Pancreas (tissue), 10 donors: ENCODE results near the gene MAGEC3. TPM values are rescaled to one million over a fixed set of nuclear protein-coding genes. Genes with fewer than 3 reads are reported as not detected.

ENCODE experiments used
- ATAC-seq, 4 donors: fragments of 200-7000 bp; cut with Tn5 transposase; one replicate each; pipeline versions ENCODE4 v1.8.0 to v1.9.1; 2020; ENCODE audit warnings: mild to moderate bottlenecking in 4 of 4, moderate library complexity in 4 of 4
- DNase-seq, 6 donors: peaks; one replicate each; pipeline ENCODE4 v3.0.0-alpha.2; 2020
- FAIRE-seq: peaks from 2 replicates; lab custom pipeline; 2012; peaks lifted over from hg19 to GRCh38; lab: Jason Lieb, UNC
- H3K27ac ChIP-seq, 4 donors: fragments of 200-600 bp; sonication (generic); 1 replicate in 3 of 4; 2 replicates in 1 of 4; pipeline versions ENCODE4 v1.5.0 to v1.8.0; 2020
- H3K27me3 ChIP-seq, 4 donors: fragments of 200-600 bp; one replicate each; pipeline ENCODE4 v1.8.0; 2021
- H3K36me3 ChIP-seq, 3 donors: fragments of 200-600 bp; sonication (generic) in 1 of 3; one replicate each; pipeline versions ENCODE4 v1.5.0 to v1.8.0; 2020 to 2021
- H3K4me1 ChIP-seq, 3 donors: fragments of 200-600 bp; one replicate each; pipeline ENCODE4 v1.8.0; 2021
- H3K4me3 ChIP-seq, 4 donors: fragments of 200-600 bp; sonication (generic) in 2 of 4; one replicate each; pipeline versions ENCODE4 v1.5.0 to v1.8.0; 2020 to 2021
- H3K9me3 ChIP-seq, 4 donors: fragments of 200-600 bp; one replicate each; pipeline ENCODE4 v1.8.0; 2021
- CTCF ChIP-seq, 4 donors: fragments of 200-600 bp; sonication (generic) in 3 of 4; IDR thresholded peaks; one replicate each; pipeline versions ENCODE4 v1.5.0 to v1.8.0; 2021; ENCODE audit warnings: antibody characterized with exemption in 4 of 4
- WGBS, 2 donors: extraction: QIAGEN DNeasy Blood & Tissue Kit; methylation state at CpG; one replicate each; pipeline ENCODE4 v1.1.7; 2013; 5-methylcytosine and 5-hydroxymethylcytosine counted together
- intact Hi-C, 3 donors: fragments of 100-400 bp; cut with DNase I; formaldehyde crosslinking; loops; one replicate each; pipeline versions ENCODE4 v1.11.1 to v1.14.2; 2022
- polyA plus RNA-seq, 2 donors: library from polyadenylated mRNA; stranded (reverse); fragments of 200-250 nt; gene quantifications; one replicate each; pipeline ENCODE4 v1.2.3, GENCODE V29; 2013
- total RNA-seq, 6 donors: library from RNA; stranded (reverse); fragmentation: NEBNext Ultra II Directional in 4 of 6; extraction: Animal tissue kit (Norgen Biotek cat#: 25700) in 4 of 6; gene quantifications; one replicate each; pipeline versions ENCODE4 v1.2.1 to v1.2.4, GENCODE V29; 2021 to 2023
- donor health status: healthy with polysubstance abuse.
- donor health status: DM: no; HTN: no; CAD: no; lungs with moderate emphysema.
- donor health status: DM: no; HTN: no; CAD: no.
- donor health status: control.
- donor health status: control.
- donor health status: Bipolar disorder and iron deficiency.
- donor health status: DM: yes; HTN: yes; CAD: no.
- donor health status: DM: no; HTN: no; CAD: no.
- donor health status: DM: no; HTN: no; CAD: no.
- donor health status: DM: yes; HTN: yes; CAD: no.

Gene MAGEC3, protein sequence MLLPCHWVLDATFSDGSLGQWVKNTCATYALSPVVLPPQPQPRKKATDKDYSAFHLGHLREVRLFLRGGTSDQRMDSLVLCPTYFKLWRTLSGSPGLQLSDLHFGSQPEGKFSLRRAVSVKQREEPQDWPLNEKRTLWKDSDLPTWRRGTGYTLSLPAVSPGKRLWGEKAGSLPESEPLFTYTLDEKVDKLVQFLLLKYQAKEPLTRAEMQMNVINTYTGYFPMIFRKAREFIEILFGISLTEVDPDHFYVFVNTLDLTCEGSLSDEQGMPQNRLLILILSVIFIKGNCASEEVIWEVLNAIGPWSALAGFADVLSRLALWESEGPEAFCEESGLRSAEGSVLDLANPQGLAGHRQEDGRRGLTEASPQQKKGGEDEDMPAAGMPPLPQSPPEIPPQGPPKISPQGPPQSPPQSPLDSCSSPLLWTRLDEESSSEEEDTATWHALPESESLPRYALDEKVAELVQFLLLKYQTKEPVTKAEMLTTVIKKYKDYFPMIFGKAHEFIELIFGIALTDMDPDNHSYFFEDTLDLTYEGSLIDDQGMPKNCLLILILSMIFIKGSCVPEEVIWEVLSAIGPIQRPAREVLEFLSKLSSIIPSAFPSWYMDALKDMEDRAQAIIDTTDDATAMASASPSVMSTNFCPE
- total RNA-seq = not detected
- under 1 TPM in 1 of 2 donors, not detected in 1; 0.12 TPM for polyA plus RNA-seq

GRCh38 chrX:141838016-141838415, at the start of gene MAGEC3:
MAGEC3 (plus strand) TSS chrX:141838316; CDS start chrX:141838316, 0 bp downstream.
- FAIRE-seq (no peak), DNase-seq (no peak), ATAC-seq (no peak)
- no peaks in the 10 kb centered on the region for H3K36me3 ChIP-seq
- WGBS, 2 donors = 83 to 86% methylated on average over 2 of the region's 2 CpGs
- H3K4me3 ChIP-seq = no peak within 1 kb of the TSS
- no peaks in the 10 kb centered on the region for H3K9me3 ChIP-seq
- H3K27me3 ChIP-seq = no peaks in the 10 kb centered on the region
- intact Hi-C loops = no loop called here
- H3K4me1 ChIP-seq = no peaks in the 10 kb centered on the region
- H3K27ac ChIP-seq = no peak within 1 kb of the TSS
- TF ChIP-seq CTCF (IDR thresholded peaks at IDR 0.05) = no peak

DNA sequence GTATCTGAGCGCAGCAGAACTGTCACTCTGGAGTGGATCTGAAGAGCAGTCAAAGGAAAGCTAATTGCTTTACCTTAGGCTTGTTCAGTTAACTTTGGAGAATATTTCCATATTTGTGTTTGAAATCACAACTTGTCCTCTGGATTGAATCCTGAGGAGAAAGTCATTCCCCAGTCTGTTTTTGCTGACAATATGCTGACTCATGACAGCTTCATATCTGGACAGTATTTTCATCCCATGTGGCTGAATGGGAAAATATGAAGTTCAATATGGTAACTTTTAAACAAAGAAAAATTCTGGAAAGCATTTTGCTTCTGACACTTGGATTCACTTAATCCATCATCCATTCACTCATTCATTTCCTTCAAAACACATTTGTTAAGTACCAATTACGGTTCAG, 46.3 kb upstream of the MAGEC3 start:
- DNase-seq (no peak), FAIRE-seq (peak; percentile 57), ATAC-seq (no peak)
- Histone ChIP-seq H3K27me3 (no peaks in the 10 kb centered on the region), H3K4me1 (no peaks in the 10 kb centered on the region), H3K36me3 (no peaks in the 10 kb centered on the region), H3K27ac (no peak overlapping the region), H3K9me3 (no peaks in the 10 kb centered on the region), H3K4me3 (no peak overlapping the region)
- intact Hi-C loops = no loop called here
- 80 to 87% methylated on average over 2 of the region's 2 CpGs for WGBS, 2 donors
- TF ChIP-seq CTCF (IDR thresholded peaks at IDR 0.05) = no peak

DNA sequence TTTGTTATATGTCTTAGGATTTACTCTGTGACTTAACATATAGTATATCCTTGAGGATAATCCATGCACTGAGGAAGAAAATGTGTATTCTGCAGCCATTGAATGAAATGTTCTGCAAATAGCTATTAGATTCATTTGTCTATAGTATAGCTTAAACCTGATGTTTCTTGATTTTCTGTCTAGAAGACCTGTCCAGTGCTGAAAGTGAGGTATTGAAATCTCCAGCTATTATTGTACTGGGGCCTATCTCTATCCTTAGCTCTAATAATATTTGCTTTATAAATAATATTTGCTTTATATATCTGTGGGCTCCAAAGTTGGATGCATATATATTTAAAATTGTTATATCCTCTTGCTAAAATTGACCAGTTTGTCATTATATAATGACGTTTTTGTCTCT, 26.7 kb upstream of the MAGEC3 start:
- Histone ChIP-seq H3K4me1 (peaks cover 5 to 14% (median 12%) of the 10 kb centered on the region in 3 donors), H3K27me3 (no peaks in the 10 kb centered on the region), H3K36me3 (no peaks in the 10 kb centered on the region), H3K9me3 (no peaks in the 10 kb centered on the region), H3K4me3 (no peak overlapping the region), H3K27ac (no peak overlapping the region)
- DNase-seq = no peak
- no peak for TF ChIP-seq CTCF (IDR thresholded peaks at IDR 0.05)
- ATAC-seq = no peak
- 63 to 67% methylated on average over 1 of the region's 1 CpG for WGBS, 2 donors
- FAIRE-seq = no peak
- intact Hi-C loops = no loop called here

GRCh38 chrX:141814213-141814857, 23.8 kb upstream of the MAGEC3 start:
- no peak for FAIRE-seq
- H3K9me3 ChIP-seq = no peaks in the 10 kb centered on the region
- H3K36me3 ChIP-seq = no peaks in the 10 kb centered on the region
- no peaks in the 10 kb centered on the region for H3K27me3 ChIP-seq
- WGBS, 2 donors = 20% methylated on average over 2 of the region's 2 CpGs
- peak; percentile 96 to 98 (median 96) for ATAC-seq
- intact Hi-C loops = no loop called here
- H3K4me3 ChIP-seq = no peak overlapping the region
- no peak for TF ChIP-seq CTCF (IDR thresholded peaks at IDR 0.05)
- H3K27ac ChIP-seq = peak overlapping the region in 3 of 4 donors; percentile 17 to 77 (median 72)
- DNase-seq = peak; percentile 55 to 84 (median 72)
- H3K4me1 ChIP-seq = peaks cover 5 to 14% (median 12%) of the 10 kb centered on the region in 3 donors
